Peyer's patch (tissue), 4 donors: ENCODE measurements around the gene XPC.

ENCODE experiments used
- POLR2A ChIP-seq, 2 donors: fragments of 450-650 bp; IDR thresholded peaks; one replicate each; pipeline ENCODE4 v1.5.1; 2017; ENCODE audit warnings: antibody characterized with exemption in 2 of 2, mild to moderate bottlenecking in 2 of 2, moderate library complexity in 2 of 2
- TF ChIP-seq, protein P1 (sequence below), 6 experiments: fragments of 450-650 bp in 4 of 6; fragments of 200-600 bp in 2 of 6; sonication (generic) in 1 of 6; IDR thresholded peaks; one replicate each; pipeline ENCODE4 v1.5.1; 2017 to 2019; ENCODE audit warnings: antibody characterized with exemption in 6 of 6, mild to moderate bottlenecking in 3 of 6, moderate library complexity in 1 of 6

DNA sequence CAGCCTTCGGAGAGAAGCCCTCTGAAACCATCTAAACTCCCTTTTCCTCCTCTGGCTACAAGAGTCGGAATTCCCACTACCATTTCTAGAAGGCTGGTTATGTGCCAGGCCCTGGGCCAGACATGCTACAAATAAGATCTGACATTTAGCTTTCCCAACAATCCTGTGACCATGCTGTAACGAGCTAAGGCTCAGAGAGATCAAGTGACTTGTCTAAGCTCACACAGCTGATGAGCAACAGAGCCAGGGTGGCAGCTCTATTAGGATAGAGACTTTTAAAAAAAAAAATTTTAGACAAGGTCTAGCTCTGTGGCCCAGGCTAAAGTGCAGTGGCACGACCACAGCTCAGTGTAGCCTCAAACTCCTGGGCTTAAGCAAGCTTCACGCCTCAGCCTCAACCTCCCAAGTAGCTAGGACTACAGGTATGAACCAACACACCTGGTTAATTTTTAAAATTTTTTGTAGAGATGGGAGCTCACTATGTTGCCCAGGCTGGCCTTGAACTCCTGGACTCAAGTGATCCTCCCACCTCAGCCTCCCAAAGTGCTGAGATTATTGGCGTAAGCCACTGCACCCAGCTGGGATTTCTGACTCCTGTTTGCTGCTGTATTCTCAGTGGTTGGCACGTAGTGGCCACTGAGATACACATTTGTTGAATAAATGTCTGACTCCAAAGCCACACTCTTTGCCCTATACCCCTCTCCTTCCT, 34.8 kb upstream of the XPC start:
- TF ChIP-seq, protein P1, sequence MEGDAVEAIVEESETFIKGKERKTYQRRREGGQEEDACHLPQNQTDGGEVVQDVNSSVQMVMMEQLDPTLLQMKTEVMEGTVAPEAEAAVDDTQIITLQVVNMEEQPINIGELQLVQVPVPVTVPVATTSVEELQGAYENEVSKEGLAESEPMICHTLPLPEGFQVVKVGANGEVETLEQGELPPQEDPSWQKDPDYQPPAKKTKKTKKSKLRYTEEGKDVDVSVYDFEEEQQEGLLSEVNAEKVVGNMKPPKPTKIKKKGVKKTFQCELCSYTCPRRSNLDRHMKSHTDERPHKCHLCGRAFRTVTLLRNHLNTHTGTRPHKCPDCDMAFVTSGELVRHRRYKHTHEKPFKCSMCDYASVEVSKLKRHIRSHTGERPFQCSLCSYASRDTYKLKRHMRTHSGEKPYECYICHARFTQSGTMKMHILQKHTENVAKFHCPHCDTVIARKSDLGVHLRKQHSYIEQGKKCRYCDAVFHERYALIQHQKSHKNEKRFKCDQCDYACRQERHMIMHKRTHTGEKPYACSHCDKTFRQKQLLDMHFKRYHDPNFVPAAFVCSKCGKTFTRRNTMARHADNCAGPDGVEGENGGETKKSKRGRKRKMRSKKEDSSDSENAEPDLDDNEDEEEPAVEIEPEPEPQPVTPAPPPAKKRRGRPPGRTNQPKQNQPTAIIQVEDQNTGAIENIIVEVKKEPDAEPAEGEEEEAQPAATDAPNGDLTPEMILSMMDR (IDR thresholded peaks at IDR 0.05) = no peak
- TF ChIP-seq POLR2A (IDR thresholded peaks at IDR 0.05) = no peak
